ENCODE measurements around the gene ITPRID2.
"Not testable (repeated sequence)": the region's sequence is repeated elsewhere in the genome, so short reads cannot be mapped to it uniquely, and the experiment has no call there.

ITPRID2 gene

GRCh38 chr2:181916726-181917718, 25.5 kb downstream of the ITPRID2 start:
- DNase-seq (ENCODE audit: low read depth, low spot score) = no peak

- no peak for DNase-seq (ENCODE audit: low read depth, low spot score)
Observed at GRCh38 chr2:181918188-181918587, 26.7 kb downstream of the ITPRID2 start.

GRCh38 chr2:181923121-181923520, 31.6 kb downstream of the ITPRID2 start:
- no peak for DNase-seq (ENCODE audit: low read depth, low spot score)

GRCh38 chr2:181924336-181924735, 32.8 kb downstream of the ITPRID2 start:
- DNase-seq (ENCODE audit: low read depth, low spot score) = no peak

GRCh38 chr2:181934694-181935093, 43.2 kb downstream of the ITPRID2 start:
- DNase-seq (ENCODE audit: low read depth, low spot score) = no peak

GRCh38 chr2:181937473-181937872, 45.9 kb downstream of the ITPRID2 start:
- no peak for DNase-seq (ENCODE audit: low read depth, low spot score)

- no peak for DNase-seq (ENCODE audit: low read depth, low spot score)
Observed at GRCh38 chr2:181943411-181944124, 52.0 kb downstream of the ITPRID2 start.

- peak; percentile 47 for DNase-seq (ENCODE audit: low read depth, low spot score)
Observed at GRCh38 chr2:181944164-181944913, 52.8 kb downstream of the ITPRID2 start.

- DNase-seq (ENCODE audit: low read depth, low spot score) = no peak
Observed at GRCh38 chr2:181944914-181945291, 53.4 kb downstream of the ITPRID2 start.

GRCh38 chr2:181946444-181947127, 55.1 kb downstream of the ITPRID2 start:
- DNase-seq (ENCODE audit: low read depth, low spot score) = no peak

GRCh38 chr2:181947273-181947672, 55.7 kb downstream of the ITPRID2 start:
- no peak for DNase-seq (ENCODE audit: low read depth, low spot score)

- DNase-seq (ENCODE audit: low read depth, low spot score) = no peak
Observed at GRCh38 chr2:181948227-181948626, 56.7 kb downstream of the ITPRID2 start.

GRCh38 chr2:181949047-181949446, 57.5 kb downstream of the ITPRID2 start:
- DNase-seq (ENCODE audit: low read depth, low spot score) = no peak

- DNase-seq (ENCODE audit: low read depth, low spot score) = no peak
Observed at GRCh38 chr2:181952404-181953226, 61.1 kb downstream of the ITPRID2 start.

- DNase-seq (ENCODE audit: low read depth, low spot score) = peak; percentile 52
Observed at GRCh38 chr2:181953881-181954537, 62.5 kb downstream of the ITPRID2 start.

- DNase-seq (ENCODE audit: low read depth, low spot score) = no peak
Observed at GRCh38 chr2:181954538-181954883, 63.0 kb downstream of the ITPRID2 start.

GRCh38 chr2:181955010-181955409, 63.5 kb downstream of the ITPRID2 start:
- DNase-seq (ENCODE audit: low read depth, low spot score) = no peak

- DNase-seq (ENCODE audit: low read depth, low spot score) = not testable (repeated sequence)
Observed at GRCh38 chr2:181955866-181956265, 64.3 kb downstream of the ITPRID2 start.

GRCh38 chr2:181957668-181958067, 66.1 kb downstream of the ITPRID2 start:
- DNase-seq (ENCODE audit: low read depth, low spot score) = no peak

GRCh38 chr2:181958726-181959125, 67.2 kb downstream of the ITPRID2 start:
- DNase-seq (ENCODE audit: low read depth, low spot score) = no peak
